VCaP (cell line): Measurements from ENCODE around the gene TCL1B.

Experiments used
- H3K27ac ChIP-seq: fragments of 450-650 bp; 2 replicates; pipeline ENCODE4 v1.5.1; 2017
- CTCF ChIP-seq: fragments of 450-650 bp; conservative IDR thresholded peaks from 2 replicates; pipeline ENCODE4 v1.5.1; 2017; ENCODE audit warnings: mild to moderate bottlenecking, moderate library complexity

TCL1B gene

GRCh38 chr14:95674613-95675012 lies 11.6 kb upstream of the TCL1B start:
- TF ChIP-seq CTCF, result no peak
- H3K27ac ChIP-seq, result no peak overlapping the region

GRCh38 chr14:95675486-95675885 lies 10.7 kb upstream of the TCL1B start:
- TF ChIP-seq CTCF, result no peak
- no peak overlapping the region for H3K27ac ChIP-seq

GRCh38 chr14:95677179-95677835 lies 8.9 kb upstream of the TCL1B start:
- H3K27ac ChIP-seq, result no peak overlapping the region
- no peak for TF ChIP-seq CTCF

- H3K27ac ChIP-seq, result no peak overlapping the region
These were observed 6.9 kb upstream of the TCL1B start for GRCh38 chr14:95679148-95679815.

GRCh38 chr14:95679998-95680735 lies 6.1 kb upstream of the TCL1B start:
- H3K27ac ChIP-seq, result no peak overlapping the region
- TF ChIP-seq CTCF, result peak; percentile 51

More at GRCh38 chr14:95679148-95679815, 6.9 kb upstream of the TCL1B start:
- no peak for TF ChIP-seq CTCF

- no peak overlapping the region for H3K27ac ChIP-seq
These were observed 5.1 kb upstream of the TCL1B start for GRCh38 chr14:95681153-95681552.

More at GRCh38 chr14:95681153-95681552, 5.1 kb upstream of the TCL1B start:
- no peak for TF ChIP-seq CTCF
